Measurements from ENCODE around the gene SF3A1. TPM values are rescaled to one million over a fixed set of nuclear protein-coding genes. Genes with fewer than 3 reads are reported as not detected.

Gene SF3A1
- total RNA-seq, 2 donors from 2014 or later, result 275 to 294 TPM

DNA sequence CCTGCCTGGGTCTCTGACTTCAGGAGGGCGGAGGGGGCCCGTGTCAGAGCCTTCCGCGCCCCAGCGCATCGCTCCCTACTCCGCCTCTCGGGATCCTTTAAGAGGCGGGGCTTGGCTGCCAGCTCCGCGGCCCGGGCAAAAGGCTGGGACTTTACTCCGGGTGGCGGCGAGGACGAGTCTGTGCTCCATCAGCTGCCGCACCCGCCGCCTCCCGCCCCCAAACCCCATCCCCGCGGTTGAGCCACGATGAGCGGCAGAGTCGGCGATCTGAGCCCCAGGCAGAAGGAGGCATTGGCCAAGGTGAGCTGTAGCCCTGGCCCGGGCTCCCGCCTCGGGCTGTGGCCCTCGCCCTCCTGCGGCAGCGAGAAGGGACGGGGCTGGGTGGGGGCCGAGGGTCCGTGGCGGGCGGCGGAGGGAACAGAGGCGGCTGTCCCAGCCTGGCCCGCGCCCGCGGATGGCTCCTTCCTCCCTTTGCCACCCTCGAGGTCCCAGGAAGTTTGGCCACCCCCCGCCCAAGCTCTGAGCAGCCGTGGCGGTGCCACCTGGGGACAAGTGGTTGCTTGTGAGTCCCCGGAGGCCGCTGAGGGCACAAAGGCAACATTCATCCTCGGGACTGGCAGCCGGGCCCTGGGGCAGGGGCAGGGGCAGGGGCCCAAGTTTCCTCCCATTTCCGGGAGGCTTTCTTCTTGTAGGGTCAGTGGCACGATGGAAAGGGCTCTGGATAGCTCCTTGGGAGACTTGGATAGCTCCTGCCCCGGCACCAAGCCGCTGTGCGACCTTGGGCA is 40.4 kb upstream of the SF3A1 start, which contains the start of gene SEC14L2:
Gene SEC14L2 (plus strand): TSS at position 148 of the 785 bp plus-strand sequence. CDS start 99 bp downstream, at position 247.
- Mint-ChIP-seq H3K36me3 (ENCODE audit: low read depth) (peaks cover 37% of the 10 kb centered on the region), H3K27ac (peak within 1 kb of the TSS; percentile 84), H3K9me3 (no peaks in the 10 kb centered on the region), H3K27me3 (no peaks in the 10 kb centered on the region), H3K4me3 (peak within 1 kb of the TSS; percentile 90), H3K4me1 (peaks cover 13% of the 10 kb centered on the region)
- peak; percentile 96 for ATAC-seq (replicated peaks)

DNA sequence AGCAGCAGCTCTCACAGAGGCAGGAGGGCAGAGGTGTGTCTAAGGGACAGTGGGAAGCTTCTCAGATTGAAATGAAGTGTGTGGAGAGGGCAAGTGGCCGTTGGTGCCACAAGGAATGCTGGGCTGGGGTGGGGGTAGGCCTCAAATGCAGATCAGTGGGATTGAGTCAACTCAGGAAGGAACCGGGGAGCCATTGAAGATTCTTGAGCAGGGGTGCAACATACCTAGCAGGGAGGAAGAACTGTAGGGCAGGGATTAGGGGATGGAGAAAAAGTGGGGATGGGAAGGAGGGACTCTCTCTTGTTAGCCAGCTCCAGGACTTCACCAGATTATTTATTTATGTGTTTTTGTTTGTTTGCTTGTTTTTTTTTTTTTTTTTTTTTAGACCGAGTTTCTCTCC is 37.2 kb upstream of the SF3A1 start:
- H3K36me3 Mint-ChIP-seq (ENCODE audit: low read depth), result peaks cover 19% of the 10 kb centered on the region
- H3K4me1 Mint-ChIP-seq, result peaks cover 19% of the 10 kb centered on the region
- no peak overlapping the region for H3K4me3 Mint-ChIP-seq
- ATAC-seq (replicated peaks), result no peak
- H3K27ac Mint-ChIP-seq, result peak overlapping the region; percentile 6
- no peaks in the 10 kb centered on the region for H3K9me3 Mint-ChIP-seq
- no peaks in the 10 kb centered on the region for H3K27me3 Mint-ChIP-seq

DNA sequence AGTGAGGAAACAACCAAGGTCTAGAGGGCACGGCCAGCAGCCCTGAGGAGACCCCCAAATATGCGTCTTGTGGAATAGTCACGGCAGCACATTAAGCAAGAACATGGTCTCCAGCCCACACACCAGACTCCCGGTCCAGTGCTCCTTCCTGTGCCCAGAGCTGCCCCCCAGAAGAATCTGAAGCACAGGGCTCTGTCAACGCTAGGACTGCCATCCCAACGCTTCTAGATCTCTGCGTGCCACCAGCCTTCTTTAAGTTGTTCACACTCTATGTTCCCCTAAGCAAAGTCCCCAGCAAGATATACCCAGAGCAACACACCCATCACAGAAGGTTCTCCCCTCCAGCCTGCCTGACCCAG is 36.6 kb upstream of the SF3A1 start:
- no peak overlapping the region for H3K4me3 Mint-ChIP-seq
- peaks cover 13% of the 10 kb centered on the region for H3K36me3 Mint-ChIP-seq (ENCODE audit: low read depth)
- no peaks in the 10 kb centered on the region for H3K27me3 Mint-ChIP-seq
- ATAC-seq (replicated peaks), result no peak
- no peaks in the 10 kb centered on the region for H3K9me3 Mint-ChIP-seq
- peaks cover 13% of the 10 kb centered on the region for H3K4me1 Mint-ChIP-seq
- H3K27ac Mint-ChIP-seq, result peak overlapping the region; percentile 6

DNA sequence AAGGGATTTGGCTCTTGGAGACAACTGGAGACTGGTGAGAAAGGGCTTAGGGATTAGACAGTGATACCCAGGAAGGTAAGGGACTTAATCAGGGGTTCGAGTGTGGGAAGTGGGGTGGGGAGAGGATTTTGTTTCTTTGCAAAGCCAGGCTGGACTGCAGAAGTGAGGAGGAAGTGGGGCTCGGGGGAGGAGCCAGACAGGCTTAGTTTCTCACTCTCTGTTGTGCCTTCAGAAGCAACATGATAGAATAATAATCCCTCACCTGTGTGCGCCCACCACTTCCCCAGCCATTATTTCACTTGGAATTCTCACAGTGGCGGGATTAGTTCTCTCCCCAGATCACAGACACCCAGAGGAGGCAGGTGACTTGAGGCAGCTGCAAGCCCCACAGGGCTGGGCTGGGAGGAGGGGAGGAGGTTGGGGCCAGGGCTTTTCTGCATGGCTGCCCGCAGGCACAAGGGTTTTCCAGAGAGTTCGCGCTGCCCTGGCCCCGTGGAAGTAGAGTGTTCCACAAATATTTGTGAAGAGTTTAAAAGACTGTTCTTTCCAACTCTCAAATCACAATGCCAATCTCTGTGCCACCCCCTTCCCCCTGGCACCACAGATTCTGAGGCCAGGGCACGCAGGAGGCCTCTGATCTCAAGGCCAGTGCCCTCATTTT is 36.1 kb upstream of the SF3A1 start:
- peaks cover 8% of the 10 kb centered on the region for H3K4me1 Mint-ChIP-seq
- no peaks in the 10 kb centered on the region for H3K27me3 Mint-ChIP-seq
- no peak for ATAC-seq (replicated peaks)
- peak overlapping the region; percentile 6 for H3K27ac Mint-ChIP-seq
- H3K36me3 Mint-ChIP-seq (ENCODE audit: low read depth), result peaks cover 8% of the 10 kb centered on the region
- H3K4me3 Mint-ChIP-seq, result no peak overlapping the region
- H3K9me3 Mint-ChIP-seq, result no peaks in the 10 kb centered on the region

DNA sequence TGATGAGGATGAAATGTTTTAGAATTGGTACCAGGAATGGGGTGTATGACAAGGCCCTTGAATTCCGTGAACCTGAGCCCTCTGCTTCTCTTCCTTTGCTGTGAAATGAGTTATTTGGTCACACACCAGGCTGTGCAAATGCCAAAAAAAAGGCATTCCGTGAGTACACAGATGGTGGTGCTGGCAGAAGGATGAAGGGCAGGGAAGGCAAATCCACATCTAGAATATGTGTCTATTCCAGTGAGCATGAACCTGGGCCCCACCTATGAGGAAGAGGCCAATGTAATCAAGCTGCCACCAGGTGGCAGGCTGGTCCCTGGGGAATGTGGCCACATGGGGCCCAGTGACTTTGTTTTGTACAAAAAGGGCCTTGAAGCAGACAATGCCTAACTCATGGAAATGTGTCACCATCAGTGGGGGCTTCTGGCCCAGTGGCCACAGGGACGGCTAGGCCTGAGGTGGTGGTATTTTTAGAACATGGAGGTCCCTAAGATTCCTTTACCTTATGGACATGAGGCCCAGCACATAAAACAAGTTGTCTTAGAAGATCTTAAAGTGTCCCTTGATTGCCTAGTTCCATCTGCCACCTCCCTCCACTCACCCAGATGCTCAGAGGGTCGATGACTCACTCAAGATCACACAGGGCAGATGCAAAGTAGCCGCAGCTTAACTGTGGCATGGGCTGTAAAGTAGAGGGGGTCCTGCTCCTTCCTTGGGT is 34.4 kb upstream of the SF3A1 start:
- Mint-ChIP-seq H3K27ac (peak overlapping the region; percentile 82), H3K4me3 (peak overlapping the region; percentile 11), H3K4me1 (peaks cover 13% of the 10 kb centered on the region), H3K36me3 (ENCODE audit: low read depth) (no peaks in the 10 kb centered on the region), H3K9me3 (no peaks in the 10 kb centered on the region), H3K27me3 (peaks cover 3% of the 10 kb centered on the region)
- peak; percentile 72 for ATAC-seq (replicated peaks)

DNA sequence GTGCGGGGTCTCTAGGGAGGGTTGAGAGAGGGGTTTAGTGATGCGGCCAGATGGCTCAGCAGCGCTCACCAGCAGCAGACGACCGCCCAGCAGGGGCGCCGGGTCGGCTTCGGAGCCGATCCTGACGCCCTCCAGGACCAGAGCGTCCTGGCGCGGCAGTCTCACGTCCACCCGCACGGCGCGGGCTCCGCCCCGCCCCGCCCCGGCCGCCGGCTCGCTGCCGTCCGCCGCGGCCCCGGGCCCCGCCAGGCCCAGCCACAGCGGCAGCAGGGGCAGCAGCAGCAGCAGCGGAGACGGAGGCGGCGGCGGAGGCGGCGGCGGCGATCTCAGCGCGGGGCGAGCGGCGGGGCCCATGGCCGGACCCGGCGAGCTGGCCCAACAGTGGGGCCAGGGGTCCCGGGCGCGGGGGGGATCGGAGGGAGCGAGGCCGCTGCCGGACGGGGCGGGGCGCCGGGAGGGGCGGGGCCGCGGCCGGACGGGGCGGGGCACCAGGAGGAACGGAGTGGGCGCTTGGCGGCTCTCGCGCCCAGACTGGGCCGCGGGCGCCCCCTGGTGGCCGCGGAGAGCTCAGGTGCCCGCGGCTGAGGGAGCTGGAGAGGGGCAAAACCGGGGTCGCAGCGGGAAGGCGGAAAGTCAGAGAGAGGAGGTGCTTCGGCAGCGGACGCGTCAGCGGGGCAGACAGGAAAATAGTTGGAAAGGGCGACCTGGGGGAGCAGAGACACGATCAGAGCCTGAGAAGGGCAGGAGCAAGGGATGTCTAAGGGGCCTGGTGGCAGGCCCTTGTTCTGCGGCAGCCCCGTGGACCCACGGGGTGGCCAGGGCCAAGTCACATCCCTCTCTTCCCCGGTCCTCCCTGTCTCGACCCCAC is 30.5 kb upstream of the SF3A1 start, which contains the start of gene RNF215:
Gene RNF215 (minus strand): TSS at position 452 of the 868 bp plus-strand sequence. CDS start 98 bp downstream, at position 354.
- Mint-ChIP-seq H3K27ac (peak within 1 kb of the TSS; percentile 62), H3K36me3 (ENCODE audit: low read depth) (no peaks in the 10 kb centered on the region), H3K27me3 (peaks cover 3% of the 10 kb centered on the region), H3K9me3 (no peaks in the 10 kb centered on the region), H3K4me1 (peaks cover 13% of the 10 kb centered on the region), H3K4me3 (peak within 1 kb of the TSS; percentile 69)
- ATAC-seq (replicated peaks), result peak; percentile 87

DNA sequence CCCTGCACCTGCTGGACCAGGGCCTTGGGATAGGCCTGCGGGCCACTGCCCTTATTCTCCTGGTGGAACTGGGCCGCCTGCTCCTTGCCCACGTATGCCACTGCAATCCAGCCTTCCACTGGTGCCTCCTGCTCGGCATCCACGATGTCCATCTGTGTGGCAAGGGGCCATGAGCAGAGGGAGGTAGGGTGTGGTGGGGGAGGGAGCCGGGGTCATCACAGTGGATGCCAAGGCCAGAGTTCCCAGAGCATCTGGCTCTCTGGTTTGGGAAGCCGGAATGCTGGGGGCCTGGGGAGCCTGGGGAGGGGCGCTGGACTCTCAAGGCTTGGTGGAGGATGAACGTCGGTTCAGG is 29.9 kb upstream of the SF3A1 start:
- Mint-ChIP-seq H3K9me3 (no peaks in the 10 kb centered on the region), H3K27ac (no peak overlapping the region), H3K4me1 (peaks cover 11% of the 10 kb centered on the region), H3K4me3 (peak overlapping the region; percentile 69), H3K27me3 (peaks cover 3% of the 10 kb centered on the region), H3K36me3 (ENCODE audit: low read depth) (no peaks in the 10 kb centered on the region)
- ATAC-seq (replicated peaks), result no peak

DNA sequence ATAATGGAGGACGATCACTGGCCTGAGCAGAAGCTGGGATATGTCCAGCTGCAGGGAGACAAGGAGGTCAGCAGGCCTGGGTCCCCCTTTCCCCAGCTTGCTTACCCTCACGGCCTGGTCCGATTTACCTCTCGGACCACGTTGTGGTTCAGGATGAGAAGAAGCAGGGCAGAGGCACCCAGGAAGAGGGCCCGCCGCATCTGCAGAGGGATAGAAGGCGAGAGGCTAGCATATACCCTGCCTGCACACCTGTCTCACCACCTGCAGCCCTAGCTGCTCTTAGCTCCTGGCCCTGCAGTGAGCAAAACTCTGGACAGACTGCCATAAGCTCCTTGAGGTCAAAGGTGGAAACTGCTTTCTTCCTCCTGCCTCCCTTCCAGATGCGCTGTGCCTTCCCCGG is 29.2 kb upstream of the SF3A1 start:
- Mint-ChIP-seq H3K27ac (no peak overlapping the region), H3K27me3 (peaks cover 3% of the 10 kb centered on the region), H3K4me1 (peaks cover 5% of the 10 kb centered on the region), H3K9me3 (no peaks in the 10 kb centered on the region), H3K36me3 (ENCODE audit: low read depth) (no peaks in the 10 kb centered on the region), H3K4me3 (peak overlapping the region; percentile 69)
- no peak for ATAC-seq (replicated peaks)

DNA sequence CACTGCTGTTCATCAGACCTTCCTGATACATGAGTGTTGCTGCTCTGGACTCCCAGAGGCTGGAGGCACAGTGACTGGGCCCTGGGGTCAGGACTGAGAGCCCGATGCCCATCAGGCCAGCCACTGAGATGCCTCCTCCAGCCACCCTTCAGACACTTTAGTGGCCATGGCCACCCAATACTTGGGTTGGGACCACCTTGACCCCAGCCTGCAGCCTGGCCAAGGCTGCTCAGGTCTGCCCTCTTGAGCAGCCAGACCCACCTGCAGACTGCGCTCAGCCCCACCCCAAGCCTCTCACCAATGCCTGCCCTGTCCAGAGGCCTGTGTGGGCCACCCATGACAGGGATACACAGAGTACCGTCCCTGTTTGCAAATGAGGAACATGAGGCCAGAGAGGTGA is 26.4 kb upstream of the SF3A1 start:
- Mint-ChIP-seq H3K27ac (no peak overlapping the region), H3K4me3 (no peak overlapping the region), H3K36me3 (ENCODE audit: low read depth) (no peaks in the 10 kb centered on the region), H3K27me3 (peaks cover 3% of the 10 kb centered on the region), H3K9me3 (no peaks in the 10 kb centered on the region), H3K4me1 (peaks cover 5% of the 10 kb centered on the region)
- ATAC-seq (replicated peaks), result no peak

DNA sequence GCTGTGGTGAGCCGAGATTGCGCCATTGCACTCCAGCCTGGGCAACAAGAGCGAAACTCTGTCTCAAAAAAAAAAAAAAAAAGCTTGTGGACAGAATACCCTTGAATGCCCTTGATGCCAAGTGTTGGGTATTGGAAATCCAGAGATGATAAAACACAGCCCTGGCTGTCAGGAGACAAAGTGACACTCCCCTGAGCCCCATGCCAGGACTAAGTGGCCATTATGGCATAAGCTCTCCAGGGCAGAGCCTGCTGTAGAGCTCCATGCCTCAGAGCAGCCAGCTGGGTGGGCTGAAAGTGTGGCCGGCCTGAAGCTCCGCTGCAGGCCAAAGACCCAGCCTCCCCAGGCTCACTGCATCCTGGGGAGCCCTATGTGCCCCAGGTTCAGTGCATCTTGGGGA is 25.6 kb upstream of the SF3A1 start:
- Mint-ChIP-seq H3K27ac (no peak overlapping the region), H3K9me3 (no peaks in the 10 kb centered on the region), H3K27me3 (no peaks in the 10 kb centered on the region), H3K4me1 (peaks cover 2% of the 10 kb centered on the region), H3K36me3 (ENCODE audit: low read depth) (no peaks in the 10 kb centered on the region), H3K4me3 (no peak overlapping the region)
- no peak for ATAC-seq (replicated peaks)

DNA sequence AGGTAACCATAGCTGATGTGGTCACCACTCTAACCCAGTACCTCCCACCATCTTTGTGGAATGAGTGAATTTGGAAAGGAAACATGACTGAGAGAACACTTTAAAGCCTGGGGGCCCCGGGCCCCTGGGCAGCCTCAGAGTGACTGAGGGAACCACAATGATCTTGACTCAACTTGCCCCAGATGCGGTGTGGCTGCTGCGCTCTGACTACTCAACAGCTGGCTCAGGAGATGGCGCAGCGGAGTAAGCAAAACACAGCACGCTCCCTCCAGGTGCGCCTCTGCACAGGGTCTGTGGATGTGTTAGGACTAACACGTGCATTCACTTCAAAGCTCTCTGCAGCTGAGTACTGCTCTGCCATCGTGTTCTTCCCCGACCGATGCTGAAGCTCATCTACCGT is 24.6 kb upstream of the SF3A1 start:
- no peaks in the 10 kb centered on the region for H3K27me3 Mint-ChIP-seq
- H3K9me3 Mint-ChIP-seq, result no peaks in the 10 kb centered on the region
- no peaks in the 10 kb centered on the region for H3K4me1 Mint-ChIP-seq
- no peak overlapping the region for H3K4me3 Mint-ChIP-seq
- no peaks in the 10 kb centered on the region for H3K36me3 Mint-ChIP-seq (ENCODE audit: low read depth)
- ATAC-seq (replicated peaks), result peak; percentile 24
- no peak overlapping the region for H3K27ac Mint-ChIP-seq

DNA sequence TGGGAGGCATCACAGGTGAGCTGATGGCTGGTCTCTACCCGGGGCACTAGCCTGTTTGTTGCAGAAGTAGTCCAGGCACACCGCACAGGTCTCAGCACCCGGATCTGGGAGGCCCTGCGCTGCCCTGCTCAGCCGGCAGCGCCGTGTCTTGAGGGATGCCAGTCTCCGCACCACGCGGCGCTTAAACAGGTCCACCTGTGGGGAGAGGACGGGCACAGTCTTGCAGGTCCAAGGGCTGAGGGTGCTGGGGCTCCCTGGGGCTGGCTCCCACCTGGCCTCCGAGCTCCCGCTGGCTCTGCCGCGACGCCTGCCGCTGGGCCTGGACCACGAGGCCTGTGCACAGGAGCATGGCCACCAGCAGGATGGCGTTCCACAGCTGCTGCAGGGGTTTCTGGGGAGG is 23.3 kb upstream of the SF3A1 start:
- no peak for ATAC-seq (replicated peaks)
- H3K9me3 Mint-ChIP-seq, result no peaks in the 10 kb centered on the region
- H3K36me3 Mint-ChIP-seq (ENCODE audit: low read depth), result no peaks in the 10 kb centered on the region
- H3K4me1 Mint-ChIP-seq, result no peaks in the 10 kb centered on the region
- H3K4me3 Mint-ChIP-seq, result no peak overlapping the region
- no peak overlapping the region for H3K27ac Mint-ChIP-seq
- no peaks in the 10 kb centered on the region for H3K27me3 Mint-ChIP-seq

DNA sequence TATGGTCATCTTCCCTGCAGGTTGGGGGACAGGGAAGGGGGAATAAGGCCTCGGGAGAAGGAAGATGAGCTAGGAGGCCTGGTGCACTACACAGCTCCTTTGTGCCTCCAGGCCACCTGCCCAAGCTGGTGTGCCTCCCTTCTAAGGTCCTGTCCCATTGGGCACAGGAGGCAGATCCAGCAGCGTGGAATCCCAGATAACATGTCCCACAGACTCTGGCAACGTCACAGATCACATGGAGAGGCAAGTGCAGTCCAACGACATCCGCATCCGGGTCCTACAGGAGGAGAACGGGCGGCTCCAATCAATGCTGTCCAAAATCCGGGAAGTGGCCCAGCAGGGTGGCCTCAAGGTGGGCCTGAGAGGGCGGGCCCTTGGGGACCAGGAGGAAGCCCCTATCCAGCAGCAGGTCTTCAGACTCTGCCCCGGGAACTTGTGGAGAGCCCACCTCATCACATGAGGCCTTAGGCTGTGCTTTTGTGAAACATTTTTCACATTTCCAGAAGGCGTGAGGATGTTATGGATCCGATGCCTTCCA is 18.7 kb upstream of the SF3A1 start:
- no peaks in the 10 kb centered on the region for H3K4me1 Mint-ChIP-seq
- no peaks in the 10 kb centered on the region for H3K27me3 Mint-ChIP-seq
- H3K36me3 Mint-ChIP-seq (ENCODE audit: low read depth), result no peaks in the 10 kb centered on the region
- H3K9me3 Mint-ChIP-seq, result no peaks in the 10 kb centered on the region
- no peak overlapping the region for H3K27ac Mint-ChIP-seq
- H3K4me3 Mint-ChIP-seq, result no peak overlapping the region
- no peak for ATAC-seq (replicated peaks)

Data from activated T-helper 17 cell treated with anti-CD3 and anti-CD28 coated beads, Interleukin-2, amount 50 U/mL, for 72 hours (primary cell).